Measurements from ENCODE around the gene KDM4C. TPM values are rescaled to one million over a fixed set of nuclear protein-coding genes. Genes with fewer than 3 reads are reported as not detected.

The KDM4C gene
- total and polyA plus RNA-seq, 2 of the 13 experiments (the other 11 are each of a cell fraction or from before 2014, with no cell fraction given) = 19.4 to 23.6 TPM

- Histone ChIP-seq H3K4me3 (replicated peaks in 1 of 3; ENCODE audit: insufficient read depth in 1 of 3, low read depth in 2 of 3, low read length in 3 of 3) (no peak overlapping the region), H3K36me3 (replicated peaks in 1 of 2; ENCODE audit: control insufficient read depth in 1 of 2, insufficient read depth in 2 of 2, low read length in 2 of 2) (peaks cover 10 to 30% of the 10 kb centered on the region in 2 experiments), H3K4me2 (ENCODE audit: low read depth, low read length) (no peak overlapping the region), H3K79me2 (ENCODE audit: insufficient read depth, low read length) (no peaks in the 10 kb centered on the region), H3K27me3 (ENCODE audit: control insufficient read depth in 1 of 2, insufficient read depth in 2 of 2, low read length in 2 of 2) (no peaks in the 10 kb centered on the region), H3K9ac (ENCODE audit: insufficient read depth, low read depth, low read length) (no peak overlapping the region), H3K4me1 (ENCODE audit: insufficient read depth, low read length) (no peaks in the 10 kb centered on the region), H3K9me3 (ENCODE audit: low read length) (no peaks in the 10 kb centered on the region), H4K20me1 (ENCODE audit: insufficient read depth, low read length) (no peaks in the 10 kb centered on the region), H2AFZ (ENCODE audit: low read length) (no peak overlapping the region), H3K27ac (ENCODE audit: extremely low read length, insufficient read depth, low read length) (no peak overlapping the region)
- CTCF ChIA-PET (ENCODE audit: low intra/inter-chr PET ratio, low total read pairs) = no interaction called here
- ATAC-seq (no peak), FAIRE-seq (no peak), DNase-seq (ENCODE audit: low spot score) (no peak)
- BruUV-seq (replicated peaks) = no TSS peak
- POLR2A ChIA-PET = no interaction called here
- intact Hi-C loops (cut with micrococcal nuclease; ENCODE audit: unreplicated experiment) (no loop called here), in situ Hi-C loops (cut with HindIII; ENCODE audit: extremely low pct_ligation_motif_present, low pct_unique_long_range_greater_than_20kb) (no loop called here)
- WGBS (ENCODE audit: low lambda C conversion rate) = 50% methylated on average over 2 of the region's 2 CpGs
- TF ChIP-seq BATF2 (CRISPR knock-in tag; IDR thresholded peaks at IDR 0.05) (no peak), TEAD2 (CRISPR knock-in tag; IDR thresholded peaks at IDR 0.05) (no peak), ZNF75D (CRISPR knock-in tag; IDR thresholded peaks at IDR 0.05; ENCODE audit: borderline replicate concordance) (no peak), ZNF407 (CRISPR knock-in tag; IDR thresholded peaks at IDR 0.05; ENCODE audit: not compliant biosample characterization) (no peak), TOE1 (CRISPR knock-in tag; IDR thresholded peaks at IDR 0.05) (no peak), MAFK (conservative IDR thresholded peaks at IDR 0.05 in 1 of 2, IDR thresholded peaks at IDR 0.05 in 1 of 2; ENCODE audit: low read length in 2 of 2) (no peak), STAT6 (CRISPR knock-in tag; IDR thresholded peaks at IDR 0.05; ENCODE audit: borderline replicate concordance) (no peak), TRIM22 (IDR thresholded peaks at IDR 0.05) (no peak), PBX3 (CRISPR knock-in tag; IDR thresholded peaks at IDR 0.05; ENCODE audit: borderline replicate concordance) (no peak)
Measured at GRCh38 chr9:7008411-7008810, 250.6 kb downstream of the KDM4C start.
